OCI-LY3 (cell line): Measurements from ENCODE around the gene MZT2B.
"Not testable (repeated sequence)": the region's sequence is repeated elsewhere in the genome, so short reads cannot be mapped to it uniquely, and the experiment has no call there.

Source experiments
- H2AFZ ChIP-seq: fragments of 200-600, 300-600 bp; shearing (Covaris generic); 2 replicates; pipeline ENCODE4 v1.6.0; 2014; ENCODE audit warnings: antibody characterized with exemption, low read depth, low read length
- H3K27ac ChIP-seq: fragments of 200-600, 300-600 bp; sonication (generic); 2 replicates; pipeline ENCODE4 v1.5.1; 2014; ENCODE audit warnings: mild to moderate bottlenecking, low read length, moderate library complexity, mixed read lengths
- H3K27me3 ChIP-seq: fragments of 200-600, 300-600 bp; sonication (generic); 2 replicates; pipeline ENCODE4 v1.6.1; 2014; ENCODE audit warnings: low read depth, low read length, mixed read lengths
- H3K36me3 ChIP-seq: fragments of 200-600, 300-600 bp; sonication (generic); replicated peaks from 2 replicates; pipeline ENCODE3; 2014; ENCODE audit warnings: low read depth, low read length, mixed read lengths
- H3K4me1 ChIP-seq: fragments of 300-600, 200-600 bp; sonication (generic); 2 replicates; pipeline ENCODE4 v1.6.1; 2014; ENCODE audit warnings: low read length, mixed read lengths
- H3K4me2 ChIP-seq: fragments of 200-600, 300-600 bp; sonication (generic); 2 replicates; pipeline ENCODE4 v1.6.1; 2014; ENCODE audit warnings: low read length, mixed read lengths
- H3K4me3 ChIP-seq: fragments of 300-600, 200-600 bp; sonication (generic); 2 replicates; pipeline ENCODE4 v1.5.1; 2014; ENCODE audit warnings: antibody characterized with exemption, mild to moderate bottlenecking, low read length, moderate library complexity
- H3K79me2 ChIP-seq: fragments of 300-600, 200-600 bp; shearing (Covaris generic); 2 replicates; pipeline ENCODE4 v1.6.1; 2014; ENCODE audit warnings: mild to moderate bottlenecking, low read length, mixed read lengths
- H3K9ac ChIP-seq: fragments of 300-600, 200-600 bp; shearing (Covaris generic); 2 replicates; pipeline ENCODE4 v1.6.0; 2014; ENCODE audit warnings: mild to moderate bottlenecking, low read length, moderate library complexity
- H3K9me3 ChIP-seq: fragments of 200-600, 300-600 bp; shearing (Covaris generic); 2 replicates; pipeline ENCODE4 v1.6.1; 2014; ENCODE audit warnings: low read length, mixed read lengths; ENCODE audit not compliant: insufficient read depth
- H4K20me1 ChIP-seq: fragments of 200-600, 300-600 bp; sonication (generic); 2 replicates; pipeline ENCODE4 v1.6.1; 2016; ENCODE audit warnings: low read length, mixed read lengths; ENCODE audit not compliant: insufficient read depth

Gene MZT2B

DNA sequence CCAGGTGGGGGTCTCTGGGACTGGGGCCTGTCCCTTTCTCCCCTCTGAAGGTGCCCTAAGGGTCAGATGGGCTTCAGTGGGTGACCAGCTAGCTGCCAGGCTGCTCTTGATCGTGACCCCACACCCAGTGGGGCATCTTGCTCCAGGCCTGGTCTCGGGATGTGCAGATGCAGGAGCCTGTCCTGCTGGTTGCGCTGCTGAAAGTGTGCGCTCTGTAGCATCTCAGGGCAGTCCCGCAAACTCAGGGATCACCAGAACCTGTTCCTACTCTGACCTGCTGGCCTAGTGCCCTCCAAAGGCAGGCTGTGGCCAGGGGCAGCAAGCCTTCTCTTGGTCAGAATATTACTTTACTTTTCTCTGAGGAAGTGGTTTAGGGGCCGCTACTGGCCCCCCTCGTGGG is 41.5 kb upstream of the MZT2B start:
- H4K20me1 ChIP-seq, H3K9ac ChIP-seq, H3K36me3 ChIP-seq, H3K4me3 ChIP-seq, H3K4me2 ChIP-seq, H3K27me3 ChIP-seq, H3K9me3 ChIP-seq, H3K4me1 ChIP-seq, H3K27ac ChIP-seq, H2AFZ ChIP-seq, H3K79me2 ChIP-seq: not testable (repeated sequence)

DNA sequence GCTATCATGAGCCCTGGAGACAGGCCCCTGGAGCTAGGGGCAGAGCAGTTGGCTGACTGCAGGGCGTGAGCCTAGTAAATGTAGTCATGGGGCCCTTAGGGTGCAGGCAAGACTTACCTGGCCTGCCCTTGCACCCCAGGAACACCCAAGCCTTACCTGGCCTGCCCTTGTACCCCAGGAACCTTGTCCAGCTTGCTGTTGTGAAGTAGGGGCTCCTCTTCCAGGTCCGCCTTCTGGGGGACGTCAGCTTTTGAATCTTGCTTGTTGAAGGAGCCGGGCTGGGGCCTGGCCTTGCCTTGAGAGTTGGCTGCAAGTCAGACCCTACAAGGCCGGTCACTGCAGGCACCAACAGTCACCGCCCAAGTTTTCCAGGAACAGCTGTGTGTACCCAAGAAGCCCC is 41.1 kb upstream of the MZT2B start:
- not testable (repeated sequence) for H3K9me3 ChIP-seq, H4K20me1 ChIP-seq, H3K4me3 ChIP-seq, H3K4me2 ChIP-seq, H3K79me2 ChIP-seq, H3K27ac ChIP-seq, H2AFZ ChIP-seq, H3K36me3 ChIP-seq, H3K4me1 ChIP-seq, H3K27me3 ChIP-seq, H3K9ac ChIP-seq

DNA sequence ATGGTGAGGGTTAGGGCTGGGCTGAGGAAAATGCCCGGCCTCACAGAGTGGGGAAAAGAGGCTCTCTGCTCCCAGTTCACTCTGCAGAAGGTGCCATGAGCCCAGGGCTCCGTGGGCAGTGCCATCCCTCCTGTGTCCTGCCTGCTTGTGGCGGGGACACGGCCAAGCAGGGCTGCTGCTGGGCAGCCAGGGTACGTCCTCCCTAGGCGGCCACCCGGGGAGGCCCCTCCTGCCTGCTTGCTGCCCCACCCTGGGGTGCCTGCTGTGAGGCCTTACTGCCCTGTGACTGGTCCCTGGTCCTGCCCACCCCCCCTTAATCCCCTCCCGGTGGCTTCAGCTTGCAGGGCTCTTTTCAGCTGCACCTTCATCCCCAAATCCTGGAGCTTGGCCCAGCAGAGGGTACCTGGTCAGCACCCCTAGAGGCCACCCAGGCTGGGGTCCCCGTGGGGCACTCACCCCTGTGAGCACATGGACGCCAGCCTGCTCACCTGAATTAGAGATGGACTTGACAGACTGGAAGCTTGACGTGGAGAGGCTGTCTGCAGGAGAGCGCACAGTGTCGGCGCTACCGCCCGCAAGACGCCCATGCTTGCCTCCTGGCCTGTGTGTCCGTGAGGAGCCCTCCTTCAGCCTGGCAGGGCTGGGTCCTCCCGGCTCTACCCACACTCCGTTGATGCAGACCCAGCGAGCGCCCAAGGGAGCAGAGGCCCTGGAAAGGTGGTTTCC is 40.3 kb upstream of the MZT2B start:
- not testable (repeated sequence) for H3K4me2 ChIP-seq, H3K9me3 ChIP-seq, H4K20me1 ChIP-seq, H3K27me3 ChIP-seq, H3K27ac ChIP-seq, H3K79me2 ChIP-seq, H3K4me3 ChIP-seq, H2AFZ ChIP-seq, H3K36me3 ChIP-seq, H3K4me1 ChIP-seq, H3K9ac ChIP-seq

- not testable (repeated sequence) for H3K9ac ChIP-seq, H3K9me3 ChIP-seq, H3K27me3 ChIP-seq, H2AFZ ChIP-seq, H3K27ac ChIP-seq, H3K36me3 ChIP-seq, H3K79me2 ChIP-seq, H4K20me1 ChIP-seq, H3K4me3 ChIP-seq, H3K4me2 ChIP-seq, H3K4me1 ChIP-seq
Measured at GRCh38 chr2:130142396-130143265, 39.4 kb upstream of the MZT2B start.

- H3K36me3 ChIP-seq, H3K27me3 ChIP-seq, H3K4me1 ChIP-seq, H3K4me3 ChIP-seq, H3K79me2 ChIP-seq, H3K27ac ChIP-seq, H3K9me3 ChIP-seq, H2AFZ ChIP-seq, H4K20me1 ChIP-seq, H3K9ac ChIP-seq, H3K4me2 ChIP-seq: not testable (repeated sequence)
Measured at GRCh38 chr2:130143266-130144039, 38.6 kb upstream of the MZT2B start.

- not testable (repeated sequence) for H3K27me3 ChIP-seq, H4K20me1 ChIP-seq, H3K9me3 ChIP-seq, H3K36me3 ChIP-seq, H3K4me1 ChIP-seq, H3K79me2 ChIP-seq, H3K27ac ChIP-seq
- peak within 1 kb of the TSS; percentile 62 for H3K4me2 ChIP-seq
- H3K9ac ChIP-seq, result peak within 1 kb of the TSS; percentile 55; the same call in 1 of the 2 replicates
- H3K4me3 ChIP-seq, result peak within 1 kb of the TSS; percentile 76
- peak within 1 kb of the TSS; percentile 87 for H2AFZ ChIP-seq
Measured at GRCh38 chr2:130145006-130145414, 37.1 kb upstream of the MZT2B start, which contains the start of gene CCDC74B. TSS of gene CCDC74B (minus strand) at chr2:130145112. CDS start at chr2:130144996, 116 bp downstream.

GRCh38 chr2:130148515-130148914 is 33.5 kb upstream of the MZT2B start:
- not testable (repeated sequence) for H3K27me3 ChIP-seq, H3K79me2 ChIP-seq, H3K27ac ChIP-seq, H3K9me3 ChIP-seq, H3K9ac ChIP-seq, H3K4me1 ChIP-seq, H3K4me2 ChIP-seq, H3K4me3 ChIP-seq, H4K20me1 ChIP-seq, H2AFZ ChIP-seq, H3K36me3 ChIP-seq
